PC-3 (cell line): ENCODE data around the gene TCFL5. TPM values are rescaled to one million over a fixed set of nuclear protein-coding genes. Genes with fewer than 3 reads are reported as not detected.

ENCODE experiments used
- ATAC-seq: fragments of 200-7000 bp; cut with Tn5 transposase; 2 replicates; pipeline ENCODE4 v1.9.1; 2020; ENCODE audit warnings: mild to moderate bottlenecking, moderate library complexity
- BruUV-seq: library from RNA; stranded (reverse); fragments of 400-500 nt; replicated peaks from 2 replicates; lab custom pipeline; 2021; lab: Mats Ljungman, UMichigan
- CTCF ChIA-PET: fragments of 300-600 bp; sonication (Branson Sonifier 250); formaldehyde crosslinking; loops from one replicate; lab custom pipeline; 2022; ENCODE audit warnings: antibody characterized with exemption; lab: Charles Lee
- POLR2A ChIA-PET: fragments of 300-600 bp; sonication (Branson Sonifier 250); formaldehyde crosslinking; loops from one replicate; lab custom pipeline; 2022; ENCODE audit warnings: antibody characterized with exemption; ENCODE audit not compliant: unreplicated experiment; lab: Charles Lee
- DNase-seq: peaks from one replicate; pipeline ENCODE4 v3.0.0-alpha.2; 2015
- H2AFZ ChIP-seq: fragments of 300-600 bp; sonication (generic); 2 replicates; pipeline ENCODE4 v1.6.0; 2016; ENCODE audit warnings: antibody characterized with exemption, low read length
- H3F3A ChIP-seq: fragments of 300-600 bp; sonication (generic); one replicate; pipeline ENCODE4 v1.6.0; 2017; ENCODE audit warnings: antibody characterized with exemption, low read length, control low read depth, mild to moderate bottlenecking; ENCODE audit not compliant: unreplicated experiment
- H3K27ac ChIP-seq: fragments of 300-600 bp; sonication (generic); 2 replicates; pipeline ENCODE4 v1.5.1; 2016; ENCODE audit warnings: mild to moderate bottlenecking, low read length
- H3K27me3 ChIP-seq: fragments of 300-600 bp; sonication (generic); 2 replicates; pipeline ENCODE4 v1.6.1; 2016; ENCODE audit warnings: low read length, mixed read lengths
- H3K36me3 ChIP-seq: fragments of 300-600 bp; sonication (generic); 2 replicates; pipeline ENCODE4 v1.6.1; 2016; ENCODE audit warnings: low read depth, mixed run types, low read length, mixed read lengths
- H3K4me1 ChIP-seq: fragments of 300-600 bp; sonication (generic); 2 replicates; pipeline ENCODE4 v1.5.1; 2016; ENCODE audit warnings: low read length; ENCODE audit not compliant: insufficient read depth
- H3K4me2 ChIP-seq: fragments of 300-600 bp; sonication (generic); 2 replicates; pipeline ENCODE4 v1.6.0; 2016; ENCODE audit warnings: low read length
- H3K4me3 ChIP-seq: fragments of 300-600 bp; sonication (generic); 2 replicates; pipeline ENCODE4 v1.5.1; 2016; ENCODE audit warnings: mild to moderate bottlenecking, low read length, mixed read lengths
- H3K79me2 ChIP-seq: fragments of 300-600 bp; sonication (generic); 2 replicates; pipeline ENCODE4 v1.6.1; 2017; ENCODE audit warnings: low read length, mixed read lengths
- H3K9ac ChIP-seq: fragments of 300-600 bp; sonication (generic); 2 replicates; pipeline ENCODE4 v1.6.0; 2016; ENCODE audit warnings: mild to moderate bottlenecking, low read length
- H3K9me2 ChIP-seq: fragments of 300-600 bp; sonication (generic); replicated peaks from 2 replicates; pipeline ENCODE4 v1.6.1; 2016; ENCODE audit warnings: mixed run types, low read length, mixed read lengths
- H3K9me3 ChIP-seq: fragments of 300-600 bp; sonication (generic); 2 replicates; pipeline ENCODE4 v1.6.1; 2016; ENCODE audit warnings: low read length, mixed read lengths
- H4K20me1 ChIP-seq: fragments of 300-600 bp; sonication (generic); 2 replicates; pipeline ENCODE4 v1.6.1; 2016; ENCODE audit warnings: low read length, mixed read lengths
- EZH2 ChIP-seq: fragments of 300-600 bp; sonication (generic); IDR thresholded peaks from one replicate; pipeline ENCODE4 v1.6.1; 2017; ENCODE audit warnings: antibody characterized with exemption, mild to moderate bottlenecking, low read length; ENCODE audit not compliant: unreplicated experiment
- EZH2phosphoT487 ChIP-seq: fragments of 300-600 bp; sonication (generic); IDR thresholded peaks from 2 replicates; pipeline ENCODE4 v1.6.1; 2018; ENCODE audit warnings: mild to moderate bottlenecking, antibody characterized with exemption, low read length, borderline replicate concordance
- intact Hi-C: fragments of 100-400 bp; cut with micrococcal nuclease; formaldehyde crosslinking; loops from 2 replicates; pipeline ENCODE4 v1.9.0; 2023
- total RNA-seq: library from RNA; depleted of rRNA; stranded (reverse); fragments of >200 nt; gene quantifications from 2 replicates; pipeline ENCODE4 v1.2.3, GENCODE V29; 2014
- TF ChIP-seq, protein P1 (sequence below): fragments of 300-600 bp; sonication (generic); conservative IDR thresholded peaks from 2 replicates; pipeline ENCODE4 v1.5.1; 2017; ENCODE audit warnings: antibody characterized with exemption, low read depth, mild to moderate bottlenecking, low read length

The TCFL5 gene
- total RNA-seq, 1 experiment from 2014 or later: 15.8 TPM

DNA sequence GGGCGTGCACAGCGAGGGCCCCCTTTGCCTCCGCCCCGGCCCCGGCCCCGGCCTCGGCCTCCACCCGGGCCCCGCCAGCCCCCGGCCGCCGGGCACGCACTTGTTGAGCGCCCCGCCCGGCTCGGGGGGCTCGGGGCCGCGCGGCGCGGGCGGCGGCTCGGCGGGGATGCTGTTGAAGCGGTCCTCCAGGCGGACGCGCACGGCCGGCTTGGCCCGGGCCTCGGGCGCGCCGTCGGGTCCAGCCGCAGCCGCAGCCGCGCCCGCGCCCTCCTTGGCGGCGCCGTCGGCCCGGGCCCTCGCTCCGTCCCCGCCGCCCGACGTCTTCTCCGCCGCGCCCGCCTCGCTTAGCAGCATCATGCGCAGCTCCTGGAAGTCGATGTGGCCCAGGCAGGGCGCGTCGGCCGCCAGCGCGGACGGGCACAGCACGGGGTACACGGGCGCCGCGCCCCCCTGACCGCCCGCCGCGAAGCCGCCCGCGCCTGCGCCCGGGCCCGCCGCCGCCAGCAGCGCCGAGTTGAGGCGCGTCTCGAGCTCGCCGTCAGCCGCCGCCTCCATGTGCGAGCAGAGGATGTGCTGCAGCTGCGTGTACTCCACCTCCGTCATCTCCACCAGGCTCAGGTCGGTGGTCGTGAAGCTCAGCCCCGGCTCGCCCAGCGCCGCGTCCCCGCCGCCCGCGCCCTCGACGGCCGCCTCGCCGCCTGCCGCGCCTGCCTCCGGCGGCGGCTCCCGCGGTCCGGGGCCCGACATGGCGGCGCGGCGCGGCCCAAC, 514 bp downstream of the TCFL5 start:
- DNase-seq (no peak), ATAC-seq (peak; percentile 41)
- H3K9ac ChIP-seq: peak overlapping the region; percentile 76
- peak overlapping the region; percentile 81 for H3K4me3 ChIP-seq
- H3K27ac ChIP-seq: no peak overlapping the region
- H3K4me2 ChIP-seq: peak overlapping the region; percentile 98
- ChIA-PET POLR2A (interaction anchor here (0.6 kb wide), 1 partner anchor 36 kb away, joined by 5 read pairs; no protein-coding TSS in a partner anchor), CTCF (interaction anchor here (0.6 to 1.1 kb wide), 5 partner anchors 14 to 46 kb away, joined by 3 to 8 read pairs (median 6); no protein-coding TSS in a partner anchor)
- no peaks in the 10 kb centered on the region for H3F3A ChIP-seq
- intact Hi-C loops: loop anchor here (1.0 kb wide), 1 partner anchor 39 kb away; no protein-coding TSS in a partner anchor
- peaks cover 40% of the 10 kb centered on the region for H3K79me2 ChIP-seq
- BruUV-seq: no TSS peak
- no peaks in the 10 kb centered on the region for H3K9me3 ChIP-seq
- H3K27me3 ChIP-seq: no peaks in the 10 kb centered on the region
- H3K4me1 ChIP-seq: peaks cover 16% of the 10 kb centered on the region
- peak overlapping the region; percentile 65 for H2AFZ ChIP-seq
- TF ChIP-seq EZH2phosphoT487 (no peak), EZH2 (no peak)
- TF ChIP-seq, protein P1, sequence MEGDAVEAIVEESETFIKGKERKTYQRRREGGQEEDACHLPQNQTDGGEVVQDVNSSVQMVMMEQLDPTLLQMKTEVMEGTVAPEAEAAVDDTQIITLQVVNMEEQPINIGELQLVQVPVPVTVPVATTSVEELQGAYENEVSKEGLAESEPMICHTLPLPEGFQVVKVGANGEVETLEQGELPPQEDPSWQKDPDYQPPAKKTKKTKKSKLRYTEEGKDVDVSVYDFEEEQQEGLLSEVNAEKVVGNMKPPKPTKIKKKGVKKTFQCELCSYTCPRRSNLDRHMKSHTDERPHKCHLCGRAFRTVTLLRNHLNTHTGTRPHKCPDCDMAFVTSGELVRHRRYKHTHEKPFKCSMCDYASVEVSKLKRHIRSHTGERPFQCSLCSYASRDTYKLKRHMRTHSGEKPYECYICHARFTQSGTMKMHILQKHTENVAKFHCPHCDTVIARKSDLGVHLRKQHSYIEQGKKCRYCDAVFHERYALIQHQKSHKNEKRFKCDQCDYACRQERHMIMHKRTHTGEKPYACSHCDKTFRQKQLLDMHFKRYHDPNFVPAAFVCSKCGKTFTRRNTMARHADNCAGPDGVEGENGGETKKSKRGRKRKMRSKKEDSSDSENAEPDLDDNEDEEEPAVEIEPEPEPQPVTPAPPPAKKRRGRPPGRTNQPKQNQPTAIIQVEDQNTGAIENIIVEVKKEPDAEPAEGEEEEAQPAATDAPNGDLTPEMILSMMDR: no peak
- H3K36me3 ChIP-seq: no peaks in the 10 kb centered on the region
- peaks cover 13% of the 10 kb centered on the region for H4K20me1 ChIP-seq
- H3K9me2 ChIP-seq: no peaks in the 10 kb centered on the region

DNA sequence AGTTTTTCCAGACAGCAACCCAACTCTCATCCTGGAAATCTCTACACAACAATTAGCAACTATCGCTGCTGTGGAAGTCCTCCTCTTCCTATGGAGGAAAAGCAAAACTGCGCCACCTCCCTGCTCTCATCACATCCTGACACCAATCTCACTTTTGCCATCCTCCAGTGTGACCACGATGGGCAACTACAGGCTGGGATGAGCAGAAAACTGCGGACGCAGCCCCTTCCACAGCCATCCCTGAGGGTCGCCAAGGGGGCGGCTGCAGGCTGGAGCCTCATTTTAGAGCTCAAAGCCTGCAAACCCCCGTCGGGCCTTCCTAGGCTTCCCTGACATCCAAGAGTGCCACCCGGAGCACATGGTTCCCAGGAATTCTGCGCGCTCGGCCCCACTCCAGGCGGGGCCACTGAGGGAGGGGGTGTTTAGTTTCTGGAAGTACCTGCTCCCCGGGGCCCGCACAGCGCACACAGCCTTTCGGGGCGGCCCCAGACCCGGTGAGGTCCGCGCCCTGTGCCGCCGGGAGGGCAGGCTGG, 1.2 kb downstream of the TCFL5 start:
- Histone ChIP-seq H3K27ac (no peak overlapping the region), H3K9me2 (no peaks in the 10 kb centered on the region), H3K4me3 (peak overlapping the region; percentile 81), H3K79me2 (peaks cover 41% of the 10 kb centered on the region), H3K4me2 (peak overlapping the region; percentile 98), H3F3A (no peaks in the 10 kb centered on the region), H3K9ac (peak overlapping the region; percentile 76), H3K27me3 (no peaks in the 10 kb centered on the region), H3K9me3 (no peaks in the 10 kb centered on the region), H4K20me1 (peaks cover 13% of the 10 kb centered on the region), H3K4me1 (peaks cover 16% of the 10 kb centered on the region), H3K36me3 (no peaks in the 10 kb centered on the region), H2AFZ (peak overlapping the region; percentile 65)
- CTCF ChIA-PET: interaction anchor here (0.6 kb wide), 1 partner anchor 38 kb away, joined by 3 read pairs; no protein-coding TSS in a partner anchor
- POLR2A ChIA-PET: no interaction called here
- intact Hi-C loops: loop anchor here (1.0 kb wide), 1 partner anchor 38 kb away; no protein-coding TSS in a partner anchor
- no TSS peak for BruUV-seq
- TF ChIP-seq, protein P1: peak; percentile 58
- no peak for TF ChIP-seq EZH2phosphoT487
- ATAC-seq: peak; percentile 58
- peak; percentile 57 for DNase-seq
